Mononuclear cell (primary cell): ENCODE data around the gene TTL. TPM values are rescaled to one million over a fixed set of nuclear protein-coding genes. Genes with fewer than 3 reads are reported as not detected.
"Not testable (repeated sequence)": the region's sequence is repeated elsewhere in the genome, so short reads cannot be mapped to it uniquely, and the experiment has no call there.

Source experiments
- H3K27me3 ChIP-seq: 2 replicates; pipeline ENCODE4 v1.6.0; 2011; ENCODE audit warnings: low read length, control low read depth; ENCODE audit not compliant: insufficient read depth
- H3K4me1 ChIP-seq: 2 replicates; pipeline ENCODE4 v1.5.1; 2011; ENCODE audit warnings: mild to moderate bottlenecking, low read length, control low read depth; ENCODE audit not compliant: insufficient read depth
- H3K4me3 ChIP-seq: 2 replicates; pipeline ENCODE4 v1.5.1; 2011; ENCODE audit warnings: mild to moderate bottlenecking, low read length, moderate library complexity
- H3K9me3 ChIP-seq: 2 replicates; pipeline ENCODE4 v1.5.1; 2011; ENCODE audit warnings: low read depth, mild to moderate bottlenecking, control low read depth, low read length
- total RNA-seq: library from RNA; depleted of rRNA; stranded (reverse); fragments of >200 nt; gene quantifications from one replicate; pipeline ENCODE4 v1.2.3, GENCODE V29; 2012

TTL gene
- total RNA-seq, 1 donor: 11.0 TPM

DNA sequence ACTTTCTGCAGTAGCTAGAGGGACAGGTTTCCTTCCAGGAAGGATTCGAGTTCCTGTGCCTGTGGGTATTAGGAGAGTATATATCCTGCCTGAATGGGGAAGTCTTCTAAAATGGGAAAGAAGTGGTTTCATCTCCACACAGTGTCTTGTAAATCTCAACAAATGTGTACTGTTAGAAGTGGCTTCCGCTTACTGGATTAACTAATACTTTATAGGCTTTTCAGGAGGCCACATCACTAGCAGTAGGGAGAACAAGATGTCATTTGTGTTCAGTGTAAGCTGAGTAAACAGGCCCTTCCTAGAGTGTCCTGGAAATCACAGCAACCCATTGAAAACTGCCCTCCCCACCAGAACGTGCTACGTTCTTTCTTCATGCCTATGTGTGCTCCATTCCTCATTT lies 47.8 kb downstream of the TTL start:
- H3K27me3 ChIP-seq: no peaks in the 10 kb centered on the region
- no peak overlapping the region for H3K4me3 ChIP-seq
- no peaks in the 10 kb centered on the region for H3K9me3 ChIP-seq
- peaks cover 7% of the 10 kb centered on the region for H3K4me1 ChIP-seq

DNA sequence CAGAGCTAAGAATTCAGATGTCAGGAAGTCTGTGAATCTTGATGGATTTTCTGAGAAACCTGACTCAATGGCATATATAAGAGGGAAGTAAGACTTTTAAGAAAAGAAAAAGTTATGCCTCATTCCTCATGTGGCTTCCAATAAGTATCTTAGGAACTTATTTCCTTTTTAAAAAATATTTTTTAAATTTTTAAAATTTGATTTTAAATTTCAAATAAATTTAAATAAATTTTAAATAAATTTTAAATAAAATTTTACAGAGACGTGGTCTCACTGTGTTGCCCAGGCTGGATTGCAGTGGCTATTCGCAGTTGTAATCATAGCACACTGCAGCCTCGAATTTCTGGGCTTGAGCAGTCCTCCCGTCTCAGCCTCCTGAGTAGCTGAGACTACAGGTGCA lies 48.8 kb downstream of the TTL start:
- peaks cover 7% of the 10 kb centered on the region for H3K4me1 ChIP-seq
- H3K9me3 ChIP-seq: no peaks in the 10 kb centered on the region
- H3K4me3 ChIP-seq: no peak overlapping the region
- no peaks in the 10 kb centered on the region for H3K27me3 ChIP-seq

DNA sequence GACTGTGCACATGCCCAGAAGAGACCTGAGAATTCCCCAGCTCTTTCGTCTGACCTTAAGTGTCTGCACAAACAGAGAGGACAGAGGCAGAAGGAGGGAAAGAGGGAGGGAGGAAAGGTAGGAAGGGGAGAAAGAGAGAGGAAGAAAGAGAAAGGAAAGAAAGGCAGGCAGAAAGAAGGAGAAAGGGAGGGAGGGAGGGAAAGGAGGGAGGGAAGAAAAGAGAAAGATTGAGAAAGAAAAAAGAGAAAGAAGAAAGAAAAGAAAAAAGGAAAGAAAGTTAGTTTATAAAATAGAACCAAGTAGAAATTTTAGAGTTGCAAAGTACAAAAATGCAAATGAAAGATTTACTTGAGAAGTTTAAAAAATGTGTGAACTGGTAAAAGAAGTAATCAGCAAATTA lies 52.9 kb downstream of the TTL start:
- Histone ChIP-seq H3K4me1 (peaks cover 3% of the 10 kb centered on the region), H3K4me3 (no peak overlapping the region), H3K9me3 (no peaks in the 10 kb centered on the region), H3K27me3 (no peaks in the 10 kb centered on the region)

DNA sequence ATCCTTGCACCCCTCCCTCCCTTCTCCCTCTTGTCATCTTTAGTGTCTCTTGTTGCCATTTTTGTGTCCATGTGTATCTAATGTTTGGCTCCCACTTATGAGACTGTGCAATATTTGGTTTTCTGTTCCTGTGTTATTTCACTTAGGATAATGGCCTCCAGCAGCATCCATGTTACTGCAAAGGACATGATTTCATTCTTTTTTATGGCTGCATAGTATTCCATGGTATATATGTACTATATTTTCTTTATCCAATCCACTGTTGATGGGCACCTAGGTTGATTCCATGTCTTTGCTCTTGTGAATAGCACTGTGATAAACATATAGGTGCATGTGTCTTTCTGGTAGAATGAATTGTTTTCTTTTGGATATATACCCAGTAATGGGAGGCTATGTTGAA lies 54.7 kb downstream of the TTL start:
- not testable (repeated sequence) for H3K27me3 ChIP-seq

DNA sequence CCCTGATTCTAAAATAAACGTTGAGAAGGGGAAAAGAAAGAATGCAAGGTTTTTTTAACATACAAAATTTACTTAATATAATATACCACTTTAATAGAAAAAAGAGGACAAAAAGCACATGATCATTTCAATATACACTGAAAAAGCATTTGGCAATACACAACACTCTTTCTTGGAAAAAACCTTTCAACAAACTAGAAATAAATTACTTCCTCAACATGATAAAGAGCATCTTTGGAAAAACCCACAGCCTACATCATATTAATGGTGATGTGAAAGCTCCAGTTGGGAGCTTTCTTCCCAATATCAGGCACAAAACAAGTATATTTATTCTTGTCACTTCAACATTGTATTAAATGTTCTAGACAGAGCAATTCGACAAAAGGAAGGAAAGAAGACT lies 57.4 kb downstream of the TTL start:
- no peaks in the 10 kb centered on the region for H3K27me3 ChIP-seq
- H3K4me1 ChIP-seq: peaks cover 22% of the 10 kb centered on the region
- H3K4me3 ChIP-seq: no peak overlapping the region
- no peaks in the 10 kb centered on the region for H3K9me3 ChIP-seq

More for the DNA sequence above, 54.7 kb downstream of the TTL start:
- not testable (repeated sequence) for H3K4me1 ChIP-seq, H3K9me3 ChIP-seq, H3K4me3 ChIP-seq

DNA sequence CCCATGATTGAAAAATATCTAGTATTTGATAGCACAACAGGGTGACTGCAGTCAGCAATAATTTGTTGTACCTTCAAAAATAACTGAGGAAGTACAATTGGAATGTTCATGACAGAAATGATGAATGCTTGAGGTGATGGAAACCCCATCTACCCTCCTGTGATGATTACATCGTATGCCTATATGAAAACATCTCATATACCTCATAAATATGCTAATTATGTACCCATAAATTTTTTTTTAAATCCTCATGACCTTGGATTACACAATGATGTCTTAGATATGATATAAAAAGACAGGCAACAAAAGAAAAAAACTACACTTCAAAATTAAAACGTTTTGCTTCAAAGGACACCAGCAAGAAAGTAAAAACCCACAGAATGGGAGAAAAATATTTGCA lies 59.0 kb downstream of the TTL start:
- peak overlapping the region; percentile 93 for H3K4me3 ChIP-seq
- H3K9me3 ChIP-seq: no peaks in the 10 kb centered on the region
- H3K27me3 ChIP-seq: no peaks in the 10 kb centered on the region
- peaks cover 22% of the 10 kb centered on the region for H3K4me1 ChIP-seq

DNA sequence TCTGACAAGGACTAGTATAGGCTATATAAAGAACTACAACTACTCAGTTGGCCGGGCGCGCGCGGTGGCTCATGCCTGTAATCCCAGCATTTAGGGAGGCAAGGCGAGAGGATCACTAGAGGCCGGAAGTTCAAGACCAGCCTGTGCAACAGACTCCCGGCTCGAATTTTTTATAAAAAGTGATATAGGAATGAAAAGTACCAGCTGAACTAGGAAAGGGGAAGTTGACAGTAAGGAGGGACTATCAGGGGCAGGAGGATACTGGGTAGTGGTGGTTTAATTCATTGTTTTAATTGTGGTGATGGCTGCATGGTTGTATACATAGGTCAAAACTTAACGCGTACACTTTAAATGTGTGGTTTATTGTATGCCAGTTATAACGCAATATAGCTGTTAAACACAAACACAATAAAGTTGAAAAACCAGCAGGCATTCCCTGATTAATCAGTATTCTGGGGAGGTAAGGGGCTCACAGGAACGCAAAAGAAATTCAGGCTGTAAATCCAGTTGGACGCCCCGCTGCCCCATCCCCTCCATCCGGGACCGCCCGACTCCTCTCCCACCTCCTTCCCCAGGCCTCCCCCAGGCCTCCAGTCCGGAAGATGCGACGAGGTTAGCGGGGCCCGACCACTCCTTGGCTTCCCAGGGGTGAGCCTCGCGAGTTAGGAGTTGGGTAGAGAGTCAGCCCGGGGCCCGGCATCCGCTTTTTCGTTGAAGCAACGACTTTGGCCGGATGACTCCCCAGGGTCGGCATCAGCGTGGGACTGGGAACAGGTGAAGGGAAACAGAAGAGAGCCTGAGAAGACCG lies 59.6 kb downstream of the TTL start:
- Histone ChIP-seq H3K4me3 (peak overlapping the region; percentile 93), H3K4me1 (peaks cover 22% of the 10 kb centered on the region), H3K9me3 (no peaks in the 10 kb centered on the region)

DNA sequence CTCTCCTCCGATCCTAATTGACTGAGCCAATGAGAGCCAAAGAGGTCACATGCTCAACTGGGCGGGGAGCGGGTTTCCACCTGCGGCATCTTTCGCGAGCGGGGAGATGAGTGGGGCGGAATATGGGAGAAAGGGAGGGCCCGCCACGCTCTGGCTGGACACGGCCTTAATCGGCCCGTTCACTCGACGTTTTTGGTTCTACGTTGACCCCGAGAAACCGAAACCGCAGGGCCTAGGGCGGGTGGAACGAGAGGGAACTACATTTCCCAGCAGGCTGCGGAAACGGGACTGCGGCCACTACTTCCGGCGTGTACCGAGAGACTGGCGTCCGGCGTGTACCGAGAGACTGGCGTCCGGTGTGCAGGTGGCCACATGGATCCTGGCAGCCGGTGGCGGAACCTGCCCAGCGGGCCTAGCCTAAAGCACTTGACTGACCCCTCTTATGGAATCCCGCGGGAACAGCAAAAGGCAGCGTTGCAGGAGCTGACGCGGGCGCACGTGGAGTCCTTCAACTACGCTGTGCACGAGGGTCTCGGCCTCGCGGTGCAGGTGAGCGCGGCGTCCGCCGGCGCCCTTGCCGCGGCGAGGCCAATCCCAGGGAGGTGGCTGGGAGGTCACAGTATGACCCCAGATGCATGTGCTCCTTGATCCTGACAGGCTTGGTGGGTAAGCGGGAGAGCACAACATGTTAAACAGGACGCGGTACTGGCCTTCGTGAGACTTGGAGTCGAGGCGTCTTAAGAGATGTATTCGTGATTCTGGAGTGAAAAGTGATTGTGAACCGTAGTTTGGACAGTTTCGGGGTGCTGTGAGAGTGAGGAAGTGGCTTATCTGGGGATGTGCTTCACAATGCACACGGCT lies 60.4 kb downstream of the TTL start, which contains the start of gene POLR1B:
Gene POLR1B (plus strand): TSS at position 343 of the 861 bp plus-strand sequence. CDS start 30 bp downstream, at position 373.
- peak within 1 kb of the TSS; percentile 93 for H3K4me3 ChIP-seq

More for the DNA sequence above, 59.6 kb downstream of the TTL start:
- no peaks in the 10 kb centered on the region for H3K27me3 ChIP-seq

DNA sequence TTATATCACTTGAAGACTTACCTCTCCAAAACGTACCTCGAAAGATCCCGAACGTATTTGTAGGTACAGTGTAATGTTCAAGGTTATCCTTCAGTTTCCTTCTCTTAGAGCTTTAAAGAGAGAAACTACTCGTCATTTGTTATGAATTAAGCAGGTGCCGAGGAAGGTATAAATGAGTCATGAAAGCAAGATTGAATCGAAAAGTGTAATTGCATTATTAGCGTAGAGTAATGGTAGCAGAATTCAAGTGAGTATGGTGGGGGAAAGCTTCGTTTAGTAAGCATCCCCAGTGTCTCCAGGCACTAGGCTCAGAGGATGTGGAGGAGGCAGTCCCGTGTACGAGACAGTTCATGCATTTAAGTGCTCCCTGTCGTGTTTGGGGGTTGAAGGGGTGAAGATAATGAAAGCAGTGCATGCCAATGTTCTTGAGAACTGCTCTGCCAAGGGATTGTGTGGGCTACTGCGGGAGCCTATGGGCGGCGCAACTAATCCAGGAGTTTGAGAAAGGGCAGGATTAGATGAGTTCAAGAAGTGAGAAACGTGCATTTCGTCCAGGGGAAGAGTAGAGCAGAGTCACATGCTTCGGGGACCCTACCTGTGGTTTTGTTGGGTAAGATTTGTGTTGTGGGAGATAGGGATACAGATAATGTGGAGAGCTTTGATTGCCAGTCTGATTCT lies 61.2 kb downstream of the TTL start:
- Histone ChIP-seq H3K4me3 (peak overlapping the region; percentile 93), H3K9me3 (no peaks in the 10 kb centered on the region), H3K27me3 (no peaks in the 10 kb centered on the region), H3K4me1 (peaks cover 22% of the 10 kb centered on the region)

More for the DNA sequence above, 60.4 kb downstream of the TTL start, which contains the start of gene POLR1B:
- Histone ChIP-seq H3K9me3 (no peaks in the 10 kb centered on the region), H3K4me1 (peaks cover 22% of the 10 kb centered on the region), H3K27me3 (no peaks in the 10 kb centered on the region)

DNA sequence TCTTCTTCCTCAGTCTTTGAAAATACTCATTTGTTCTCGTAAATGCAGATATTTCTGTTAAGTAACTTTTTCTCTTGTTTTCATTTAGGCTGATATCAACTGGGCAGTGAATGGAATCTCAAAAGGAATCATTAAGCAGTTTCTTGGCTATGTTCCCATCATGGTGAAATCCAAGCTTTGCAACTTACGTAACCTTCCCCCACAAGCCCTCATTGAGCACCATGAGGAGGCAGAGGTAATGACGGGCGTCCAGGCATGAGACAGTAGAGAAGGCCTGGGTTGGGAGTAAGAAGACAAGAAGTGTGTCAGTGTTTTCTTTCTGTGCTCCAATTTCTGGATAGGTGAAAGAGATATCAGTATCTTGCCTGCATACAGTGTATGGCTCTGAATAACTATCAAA lies 65.4 kb downstream of the TTL start:
- H3K27me3 ChIP-seq: no peaks in the 10 kb centered on the region
- peaks cover 17% of the 10 kb centered on the region for H3K4me1 ChIP-seq
- H3K4me3 ChIP-seq: no peak overlapping the region
- no peaks in the 10 kb centered on the region for H3K9me3 ChIP-seq

DNA sequence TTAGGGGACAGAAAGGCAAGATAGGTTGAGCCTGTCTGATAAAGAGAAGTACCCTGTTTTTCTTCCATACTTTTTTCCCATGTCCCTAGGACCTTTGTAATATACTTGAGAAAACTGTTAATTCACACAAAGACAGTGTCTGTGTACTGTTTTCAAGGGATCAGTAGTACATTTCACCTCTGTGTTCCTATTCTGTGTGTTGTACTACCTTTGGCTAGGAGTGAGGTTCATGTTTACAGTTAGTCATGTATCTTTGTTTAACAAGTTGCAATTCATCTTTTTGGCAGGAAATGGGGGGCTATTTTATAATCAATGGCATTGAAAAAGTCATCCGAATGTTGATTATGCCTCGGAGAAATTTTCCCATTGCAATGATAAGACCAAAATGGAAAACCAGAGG lies 67.0 kb downstream of the TTL start:
- Histone ChIP-seq H3K27me3 (no peaks in the 10 kb centered on the region), H3K4me3 (no peak overlapping the region), H3K9me3 (no peaks in the 10 kb centered on the region), H3K4me1 (peaks cover 4% of the 10 kb centered on the region)

DNA sequence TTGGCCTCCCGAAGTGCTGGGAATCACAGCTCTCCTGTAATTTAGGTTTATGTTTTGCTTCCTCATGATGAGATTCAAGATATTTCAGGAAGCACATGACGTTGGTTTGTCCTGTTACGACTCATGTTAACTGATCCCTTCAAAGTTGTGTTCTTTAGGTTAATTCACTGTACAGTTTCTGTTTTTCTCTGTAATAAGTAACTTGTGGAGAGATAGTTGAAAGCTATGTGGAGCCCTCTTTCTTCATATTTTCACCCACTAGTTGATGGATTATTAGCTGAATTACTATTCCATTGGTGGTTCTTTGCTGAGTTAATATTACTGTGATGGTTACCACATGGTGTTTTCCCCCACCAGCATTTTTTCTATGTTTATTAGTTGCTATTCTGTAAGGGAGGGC lies 84.1 kb downstream of the TTL start:
- H3K4me3 ChIP-seq: no peak overlapping the region
- H3K9me3 ChIP-seq: no peaks in the 10 kb centered on the region
- H3K4me1 ChIP-seq: no peaks in the 10 kb centered on the region
- H3K27me3 ChIP-seq: no peaks in the 10 kb centered on the region

DNA sequence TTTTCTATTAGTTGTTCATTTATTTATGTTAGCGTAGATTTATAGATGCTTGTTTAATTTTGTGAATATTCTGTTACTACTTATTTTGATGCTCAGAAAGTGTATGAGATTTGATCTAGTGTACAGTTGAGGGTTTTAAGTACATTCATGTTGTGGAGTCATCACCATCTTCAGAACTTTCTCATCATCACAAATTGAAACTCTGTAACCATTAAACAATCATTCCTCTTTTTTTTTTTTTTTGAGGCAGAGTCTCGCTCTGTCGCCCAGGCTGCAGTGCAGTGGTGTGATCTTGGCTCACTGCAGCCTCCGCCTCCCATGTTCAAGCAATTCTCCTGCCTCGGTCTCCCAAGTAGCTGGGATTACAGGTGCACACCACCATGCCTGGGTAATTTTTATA lies 84.6 kb downstream of the TTL start:
- H3K4me3 ChIP-seq, H3K27me3 ChIP-seq, H3K4me1 ChIP-seq, H3K9me3 ChIP-seq: not testable (repeated sequence)

DNA sequence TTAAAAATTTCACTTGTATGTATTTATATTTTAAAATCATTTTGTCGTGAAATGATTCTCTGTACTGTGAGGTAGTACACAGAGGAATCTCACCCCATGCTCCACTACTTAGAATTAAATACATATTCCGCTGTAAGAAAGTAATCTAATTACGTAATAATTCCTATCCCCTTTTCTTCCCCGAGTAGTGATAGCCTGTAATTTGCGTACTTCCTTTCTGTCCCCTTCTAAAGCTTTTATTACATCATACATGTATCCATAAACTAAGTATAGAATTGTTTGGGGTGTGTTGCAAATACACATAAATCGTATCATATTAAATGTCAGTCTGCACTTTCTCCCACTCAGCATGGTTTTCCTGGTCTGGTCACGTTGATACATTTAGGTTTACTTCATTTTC lies 90.0 kb downstream of the TTL start:
- H3K27me3 ChIP-seq: no peaks in the 10 kb centered on the region
- H3K4me1 ChIP-seq: no peaks in the 10 kb centered on the region
- no peaks in the 10 kb centered on the region for H3K9me3 ChIP-seq
- no peak overlapping the region for H3K4me3 ChIP-seq

DNA sequence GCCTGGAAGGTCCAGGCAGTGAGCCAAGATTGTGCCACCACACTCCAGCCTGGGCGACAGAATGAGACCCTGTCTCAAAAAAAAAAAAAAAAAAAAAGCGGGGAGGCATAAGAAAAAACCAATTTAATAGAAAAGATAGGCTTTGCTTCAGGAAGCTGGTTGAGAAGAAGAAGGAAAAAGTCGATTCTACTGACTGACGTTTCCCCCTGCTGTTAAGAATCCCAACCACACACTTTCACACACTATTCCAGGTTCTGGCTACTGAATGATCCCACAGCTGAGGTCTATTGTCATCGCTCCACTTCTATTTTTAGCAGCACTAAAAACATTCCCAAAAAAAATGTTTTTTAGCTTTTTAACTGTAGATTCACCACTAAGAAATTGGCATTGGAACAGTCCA lies 95.8 kb downstream of the TTL start:
- no peaks in the 10 kb centered on the region for H3K27me3 ChIP-seq
- H3K4me3 ChIP-seq: no peak overlapping the region
- H3K9me3 ChIP-seq: no peaks in the 10 kb centered on the region
- H3K4me1 ChIP-seq: peaks cover 5% of the 10 kb centered on the region
